K562 (cell line): ENCODE results near the gene ACSM6. TPM values are rescaled to one million over a fixed set of nuclear protein-coding genes. Genes with fewer than 3 reads are reported as not detected.

Experiments used
- ATAC-seq: fragments of 200-7000 bp; cut with Tn5 transposase; 3 replicates; pipeline ENCODE4 v1.9.1; 2020; ENCODE audit warnings: moderate library complexity
- BruUV-seq: library from RNA; stranded (reverse); fragments of 400-500 nt; replicated peaks from 2 replicates; lab custom pipeline; 2021; lab: Mats Ljungman, UMichigan
- CTCF ChIA-PET: fragments of 300-600 bp; formaldehyde crosslinking; extraction: SDS; loops from one replicate; lab custom pipeline; 2021; ENCODE audit warnings: low intra/inter-chr PET ratio; lab: Yijun Ruan, JAX
- POLR2A ChIA-PET: fragments of 300-600, 350-650 bp; sonication (Branson Sonifier 250); formaldehyde crosslinking; extraction: SDS; loops from one replicate; lab custom pipeline; 2021; ENCODE audit warnings: antibody characterized with exemption, inconsistent platforms; lab: Yijun Ruan, JAX
- DNase-seq, 4 experiments: peaks; one replicate each; pipeline versions ENCODE4 v3.0.0 to v3.0.0-alpha.2; 2011 to 2018; ENCODE audit warnings: low spot score in 3 of 4, mixed read lengths in 3 of 4; ENCODE audit errors: extremely low read depth in 1 of 4
- FAIRE-seq: peaks from 2 replicates; lab custom pipeline; 2011; peaks lifted over from hg19 to GRCh38; lab: Jason Lieb, UNC
- H2AFZ ChIP-seq: 2 replicates; pipeline ENCODE4 v1.6.0; 2011; ENCODE audit warnings: low read depth, low read length, control low read depth, inconsistent platforms
- H3K27ac ChIP-seq: fragments of 200-600 bp; 3 replicates; pipeline ENCODE4 v1.8.0; 2011; ENCODE audit warnings: low read depth, mild to moderate bottlenecking, control low read depth, inconsistent platforms, low read length, moderate library complexity, mixed read lengths; ENCODE audit errors: extremely low read depth
- H3K27me3 ChIP-seq, 2 experiments: fragments of 300-600 bp in 1 of 2; 2 replicates in 1 of 2; 3 replicates in 1 of 2; pipeline versions ENCODE4 v1.6.0 to v1.8.0; 2011; ENCODE audit warnings: inconsistent platforms in 2 of 2, low read length in 2 of 2, mild to moderate bottlenecking in 1 of 2, mixed read lengths in 1 of 2, moderate library complexity in 1 of 2; ENCODE audit not compliant: control insufficient read depth in 2 of 2, insufficient read depth in 2 of 2
- H3K36me3 ChIP-seq: fragments of 300-600 bp; 3 replicates; pipeline ENCODE4 v1.8.0; 2011; ENCODE audit warnings: mild to moderate bottlenecking, low read length, inconsistent platforms; ENCODE audit not compliant: control insufficient read depth, insufficient read depth
- H3K4me1 ChIP-seq, 2 experiments: fragments of 200-600 bp in 1 of 2; replicated peaks in 1 of 2; 2 replicates in 1 of 2; 3 replicates in 1 of 2; pipeline versions ENCODE4 v1.5.1 to v1.8.0; 2011; ENCODE audit warnings: inconsistent platforms in 2 of 2, low read length in 2 of 2, mild to moderate bottlenecking in 1 of 2, mixed read lengths in 1 of 2, moderate library complexity in 1 of 2; ENCODE audit not compliant: control insufficient read depth in 2 of 2, insufficient read depth in 2 of 2
- H3K4me2 ChIP-seq: 2 replicates; pipeline ENCODE4 v1.6.1; 2011; ENCODE audit warnings: low read length, control low read depth, inconsistent platforms, mixed read lengths; ENCODE audit not compliant: insufficient read depth
- H3K4me3 ChIP-seq: fragments of 200-600 bp; sonication (generic), shearing (Covaris generic); 2 replicates; pipeline ENCODE4 v1.5.1; 2016; ENCODE audit warnings: control low read depth, inconsistent platforms
- H3K79me2 ChIP-seq: fragments of 200-600 bp; 3 replicates; pipeline ENCODE4 v1.8.0; 2011; ENCODE audit warnings: low read length, inconsistent platforms; ENCODE audit not compliant: control insufficient read depth, insufficient read depth
- H3K9ac ChIP-seq, 2 experiments: 2 replicates each; pipeline versions ENCODE4 v1.6.0 to v1.6.1; 2011; ENCODE audit warnings: low read depth in 2 of 2, low read length in 2 of 2, control low read depth in 1 of 2, inconsistent platforms in 1 of 2, mild to moderate bottlenecking in 1 of 2, mixed read lengths in 1 of 2; ENCODE audit not compliant: insufficient read depth in 1 of 2
- H3K9me1 ChIP-seq: one replicate; pipeline ENCODE4 v1.6.0; 2011; ENCODE audit warnings: inconsistent platforms, mild to moderate bottlenecking, low read length, moderate library complexity; ENCODE audit not compliant: control insufficient read depth, insufficient read depth
- H3K9me3 ChIP-seq: replicated peaks from 2 replicates; pipeline ENCODE4 v1.5.1; 2011; ENCODE audit warnings: low read depth, low read length, inconsistent platforms; ENCODE audit not compliant: control insufficient read depth, insufficient read depth
- H4K20me1 ChIP-seq: replicated peaks from 2 replicates; pipeline ENCODE4 v1.6.1; 2011; ENCODE audit warnings: low read length, inconsistent platforms, mixed read lengths; ENCODE audit not compliant: control insufficient read depth, insufficient read depth
- BCOR ChIP-seq: fragments of 450-650 bp; IDR thresholded peaks from 2 replicates; pipeline ENCODE4 v1.6.1; 2016
- CEBPB ChIP-seq: fragments of 450-650 bp; IDR thresholded peaks from 2 replicates; pipeline ENCODE4 v1.6.1; 2016; ENCODE audit warnings: missing genetic modification characterization, missing compliant biosample characterization
- CREB1 ChIP-seq, 2 experiments: sonication (generic) in 1 of 2; formaldehyde crosslinking in 1 of 2; IDR thresholded peaks; 2 replicates each; pipeline versions ENCODE4 v1.6.1 to v1.8.0; 2012 to 2022; ENCODE audit warnings: inconsistent platforms in 1 of 2, mild to moderate bottlenecking in 1 of 2, missing genetic modification reagents in 1 of 2, moderate library complexity in 1 of 2
- CTCF ChIP-seq, 3 experiments: IDR thresholded peaks in 2 of 3; conservative IDR thresholded peaks in 1 of 3; 2 replicates each; pipeline ENCODE4 v1.5.1; 2011 to 2012; ENCODE audit warnings: low read length in 3 of 3, mild to moderate bottlenecking in 3 of 3, control low read depth in 2 of 3, improper control_type of control experiment in 1 of 3, inconsistent platforms in 1 of 3, low read depth in 1 of 3, mixed read lengths in 1 of 3, moderate library complexity in 1 of 3; ENCODE audit not compliant: insufficient read depth in 2 of 3
- CXXC5 ChIP-seq: fragments of 250-450 bp; sonication (Bioruptor Pico); IDR thresholded peaks from 2 replicates; pipeline ENCODE4 v1.8.0; 2022; ENCODE audit warnings: inconsistent platforms, mild to moderate bottlenecking, moderate library complexity
- GATA2 ChIP-seq: sonication (generic); formaldehyde crosslinking; IDR thresholded peaks from 2 replicates; pipeline ENCODE4 v1.4.0; 2020; ENCODE audit warnings: mild to moderate bottlenecking, missing genetic modification reagents
- HBP1 ChIP-seq: fragments of 450-650 bp; formaldehyde crosslinking; IDR thresholded peaks from 2 replicates; pipeline ENCODE4 v1.4.0; 2022; ENCODE audit warnings: missing genetic modification characterization
- HNRNPH1 ChIP-seq: fragments of 200-400 bp; formaldehyde crosslinking; optimal IDR thresholded peaks from 2 replicates; pipeline ENCODE3; 2017; ENCODE audit warnings: low read depth, mild to moderate bottlenecking, low read length, moderate library complexity
- PCBP1 ChIP-seq: fragments of 200-400 bp; formaldehyde crosslinking; IDR thresholded peaks from 2 replicates; pipeline ENCODE4 v1.6.1; 2018; ENCODE audit warnings: mild to moderate bottlenecking, low read depth, low read length; ENCODE audit not compliant: poor library complexity, severe bottlenecking
- POU5F1 ChIP-seq: fragments of 150-350 bp; IDR thresholded peaks from 2 replicates; pipeline ENCODE4 v1.6.1; 2014; ENCODE audit warnings: borderline replicate concordance, low read length, low read depth, mild to moderate bottlenecking; ENCODE audit not compliant: partially characterized antibody
- SMARCC2 ChIP-seq: fragments of 450-650 bp; IDR thresholded peaks from 2 replicates; pipeline ENCODE4 v1.6.1; 2017; ENCODE audit warnings: antibody characterized with exemption, moderate library complexity, mild to moderate bottlenecking, low read depth
- ZNF354B ChIP-seq: fragments of 250-450 bp; sonication (Bioruptor Pico); IDR thresholded peaks from 2 replicates; pipeline ENCODE4 v1.4.0; 2020
- ZNF589 ChIP-seq: fragments of 200-800 bp; sonication (Bioruptor generic); IDR thresholded peaks from 2 replicates; pipeline ENCODE4 v1.6.1; 2016; ENCODE audit warnings: low read depth, missing genetic modification characterization, missing compliant biosample characterization
- in situ Hi-C: fragments of 300-500 bp; cut with MboI; formaldehyde crosslinking; loops from 4 replicates; pipeline ENCODE4 v1.15.0; 2018; ENCODE audit warnings: inconsistent platforms, mixed read lengths
- intact Hi-C: fragments of 100-400 bp; cut with micrococcal nuclease; formaldehyde crosslinking; loops from 2 replicates; pipeline ENCODE4 v1.14.2; 2022
- polyA plus RNA-seq, 8 experiments: library from polyadenylated mRNA; depleted of rRNA in 4 of 8; stranded (reverse) in 5 of 8; unstranded in 3 of 8; fragments of >200 nt; fragmentation: Nextera tagmentation in 2 of 8; fragmentation: Illumina TruSeq in 1 of 8; extraction: Ambion mirVana in 2 of 8; extraction: Trizol in 1 of 8; gene quantifications; 2 replicates each; pipeline versions ENCODE4 v1.2.1 to v1.2.3, GENCODE V29; 2011 to 2014; ENCODE audit warnings: inconsistent platforms in 1 of 8, missing spikeins in 1 of 8
- total RNA-seq, 7 experiments: library from RNA; depleted of rRNA in 6 of 7; stranded (reverse); fragments of >200 nt in 6 of 7; fragmentation: Illumina TruSeq in 2 of 7; extraction: Trizol in 2 of 7; gene quantifications; 2 replicates each; pipeline versions ENCODE4 v1.2.1 to v1.2.3, GENCODE V29; 2011 to 2021; ENCODE audit warnings: low replicate concordance in 1 of 7

ACSM6 gene
- total and polyA plus RNA-seq, 9 of the 15 experiments (the other 6 are each of a cell fraction or from before 2014, with no cell fraction given): not detected

GRCh38 chr10:95188593-95188992 lies 5.4 kb upstream of the ACSM6 start:
- Histone ChIP-seq H3K27me3 (no peaks in the 10 kb centered on the region; a peak in 3 of 5 replicates), H3K4me3 (no peak overlapping the region), H3K9me1 (no peaks in the 10 kb centered on the region), H3K9me3 (no peaks in the 10 kb centered on the region), H4K20me1 (no peaks in the 10 kb centered on the region), H2AFZ (no peak overlapping the region), H3K9ac (no peak overlapping the region), H3K4me1 (peaks cover 0 to 5% of the 10 kb centered on the region in 2 experiments; a peak in 2 of 5 replicates), H3K36me3 (no peaks in the 10 kb centered on the region)
- intact Hi-C loops: no loop called here
- BruUV-seq: no TSS peak
- ChIA-PET POLR2A (interaction anchor here (0.6 kb wide), 1 partner anchor 144 kb away, joined by 3 read pairs; no protein-coding TSS in a partner anchor), CTCF (no interaction called here)
- DNase-seq (no peak), ATAC-seq (no peak)
- in situ Hi-C loops: no loop called here
- no peak for TF ChIP-seq BCOR
- no peak for TF ChIP-seq CEBPB
- no peak for TF ChIP-seq ZNF589 (CRISPR knock-in tag)
- no peak for TF ChIP-seq CREB1 (IDR thresholded peaks at IDR 0.05)
- no peak for TF ChIP-seq CREB1 (CRISPR knock-in tag; IDR thresholded peaks at IDR 0.05)
- no peak for TF ChIP-seq GATA2 (CRISPR knock-in tag)
- no peak for TF ChIP-seq PCBP1
- TF ChIP-seq CXXC5: no peak
- no peak for TF ChIP-seq HBP1 (CRISPR knock-in tag)
- no peak for TF ChIP-seq SMARCC2
- TF ChIP-seq ZNF354B (CRISPR knock-in tag): no peak
- no peak for TF ChIP-seq HNRNPH1
- no peak for TF ChIP-seq POU5F1
- TF ChIP-seq CTCF (IDR thresholded peaks at IDR 0.05 in 2 of 3, conservative IDR thresholded peaks at IDR 0.05 in 1 of 3; ENCODE audit: insufficient read depth in 2 of 3, low read depth in 1 of 3, low read length in 3 of 3): no peak
- TF ChIP-seq, all 486 proteins: peak for 0
- no peak for FAIRE-seq
- Histone ChIP-seq H3K27ac (no peak overlapping the region), H3K4me2 (no peak overlapping the region), H3K79me2 (no peaks in the 10 kb centered on the region)
